A549 (cell line): ENCODE measurements around the gene NRXN3. TPM values are rescaled to one million over a fixed set of nuclear protein-coding genes. Genes with fewer than 3 reads are reported as not detected.

Experiments used
- ATAC-seq, 2 experiments: fragments of 200-7000 bp in 1 of 2; fragments of >200 bp in 1 of 2; cut with Nextera tagmentation in 1 of 2; cut with Tn5 transposase in 1 of 2; 3 replicates each; pipeline versions ENCODE4 v1.8.0 to v1.9.1; 2018 to 2020; ENCODE audit warnings: mild to moderate bottlenecking in 1 of 2, moderate library complexity in 1 of 2
- CTCF ChIA-PET: fragments of 300-600 bp; sonication (Branson Sonifier 250); formaldehyde crosslinking; extraction: SDS; loops from one replicate; lab custom pipeline; 2021; ENCODE audit warnings: antibody characterized with exemption, inconsistent platforms; lab: Yijun Ruan, JAX
- POLR2A ChIA-PET: fragments of 350-600 bp; formaldehyde crosslinking; extraction: SDS; loops from one replicate; lab custom pipeline; 2021; ENCODE audit warnings: antibody characterized with exemption, inconsistent platforms; lab: Yijun Ruan, JAX
- DNase-seq, 2 experiments: peaks; one replicate each; pipeline versions ENCODE4 v3.0.0 to v3.0.0-alpha.2; 2011 to 2016; ENCODE audit warnings: low read depth in 1 of 2, low spot score in 1 of 2
- FAIRE-seq: peaks from 2 replicates; lab custom pipeline; 2011; peaks lifted over from hg19 to GRCh38; lab: Jason Lieb, UNC
- H3K27ac ChIP-seq, 2 experiments: fragments of >200 bp; sonication (Bioruptor Twin); formaldehyde crosslinking; 3 replicates each; pipeline ENCODE4 v1.5.1; 2016 to 2017
- H3K4me1 ChIP-seq: fragments of >200 bp; sonication (Bioruptor Twin); formaldehyde crosslinking; 3 replicates; pipeline ENCODE4 v1.6.1; 2016
- H3K4me2 ChIP-seq: fragments of >200 bp; sonication (Bioruptor Twin); formaldehyde crosslinking; 3 replicates; pipeline ENCODE4 v1.6.1; 2016
- H3K4me3 ChIP-seq: fragments of >200 bp; sonication (Bioruptor Twin); formaldehyde crosslinking; 3 replicates; pipeline ENCODE4 v1.5.1; 2016
- H3K9me3 ChIP-seq: fragments of >200 bp; sonication (Bioruptor Twin); formaldehyde crosslinking; 3 replicates; pipeline ENCODE4 v1.6.1; 2016
- BHLHE40 ChIP-seq: IDR thresholded peaks from 2 replicates; pipeline ENCODE4 v1.6.1; 2012; ENCODE audit warnings: low read depth, low read length, inconsistent platforms
- CEBPB ChIP-seq, 2 experiments: fragments of >200 bp in 1 of 2; sonication (Bioruptor Twin) in 1 of 2; formaldehyde crosslinking in 1 of 2; IDR thresholded peaks; 2 replicates each; pipeline ENCODE4 v1.6.1; 2012 to 2016
- CHD2 ChIP-seq: fragments of 150-350 bp; IDR thresholded peaks from 2 replicates; pipeline ENCODE4 v1.6.1; 2014; ENCODE audit warnings: low read length; ENCODE audit not compliant: partially characterized antibody
- CTCF ChIP-seq: fragments of >200 bp; sonication (Bioruptor Twin); formaldehyde crosslinking; IDR thresholded peaks from 3 replicates; pipeline ENCODE4 v1.5.1; 2016
- EHMT2 ChIP-seq: fragments of 200-600 bp; sonication (generic); IDR thresholded peaks from 2 replicates; pipeline ENCODE4 v1.6.1; 2016; ENCODE audit warnings: antibody characterized with exemption, low read depth, mild to moderate bottlenecking, moderate library complexity
- ELK1 ChIP-seq: fragments of 150-350 bp; IDR thresholded peaks from 2 replicates; pipeline ENCODE4 v1.6.1; 2014; ENCODE audit warnings: low read depth, mild to moderate bottlenecking, low read length
- FOSB ChIP-seq: fragments of 250-450 bp; sonication (Bioruptor Pico); IDR thresholded peaks from 2 replicates; pipeline ENCODE4 v1.5.0; 2020; ENCODE audit warnings: mild to moderate bottlenecking, moderate library complexity
- FOSL2 ChIP-seq, 2 experiments: fragments of 450-650 bp in 1 of 2; fragments of >200 bp in 1 of 2; sonication (Bioruptor Twin) in 1 of 2; formaldehyde crosslinking; IDR thresholded peaks; 2 replicates each; pipeline versions ENCODE4 v1.5.0 to v1.6.1; 2016 to 2020; ENCODE audit warnings: mild to moderate bottlenecking in 1 of 2, moderate library complexity in 1 of 2
- GATA3 ChIP-seq: IDR thresholded peaks from 2 replicates; pipeline ENCODE4 v1.6.1; 2012; ENCODE audit warnings: borderline replicate concordance
- HDAC2 ChIP-seq: fragments of 200-600 bp; sonication (generic); IDR thresholded peaks from 2 replicates; pipeline ENCODE4 v1.6.1; 2016
- HEYL ChIP-seq: fragments of 250-450 bp; sonication (Bioruptor Pico); IDR thresholded peaks from 2 replicates; pipeline ENCODE4 v1.8.0; 2021; ENCODE audit warnings: mild to moderate bottlenecking, moderate library complexity
- HOXA7 ChIP-seq: fragments of 250-450 bp; sonication (Bioruptor Pico); IDR thresholded peaks from 2 replicates; pipeline ENCODE4 v1.5.0; 2020; ENCODE audit warnings: mild to moderate bottlenecking, moderate library complexity
- HOXB13 ChIP-seq: fragments of 250-450 bp; sonication (Bioruptor Pico); IDR thresholded peaks from 2 replicates; pipeline ENCODE4 v1.5.0; 2020; ENCODE audit warnings: low read depth, mild to moderate bottlenecking, moderate library complexity
- KDM1A ChIP-seq: fragments of 200-600 bp; sonication (generic); IDR thresholded peaks from 2 replicates; pipeline ENCODE4 v1.6.1; 2016; ENCODE audit warnings: low read depth, mild to moderate bottlenecking
- MAFK ChIP-seq: fragments of 450-650 bp; IDR thresholded peaks from 2 replicates; pipeline ENCODE4 v1.6.1; 2014; ENCODE audit not compliant: partially characterized antibody
- MAX ChIP-seq: IDR thresholded peaks from 2 replicates; pipeline ENCODE4 v1.6.1; 2012
- NFE2L2 ChIP-seq: fragments of 150-350 bp; conservative IDR thresholded peaks from 2 replicates; pipeline ENCODE4 v1.6.1; 2014; ENCODE audit warnings: low read length
- NR3C1 ChIP-seq: fragments of >200 bp; sonication (Bioruptor Twin); formaldehyde crosslinking; IDR thresholded peaks from 3 replicates; pipeline ENCODE4 v1.6.1; 2017
- PBX3 ChIP-seq: IDR thresholded peaks from 2 replicates; pipeline ENCODE4 v1.6.1; 2012
- POLR2A ChIP-seq: IDR thresholded peaks from 2 replicates; pipeline ENCODE4 v1.6.1; 2012; ENCODE audit warnings: mild to moderate bottlenecking, low read length
- POLR2AphosphoS2 ChIP-seq: conservative IDR thresholded peaks from 2 replicates; pipeline ENCODE4 v1.6.1; 2012; ENCODE audit warnings: low read length, improper control_type of control experiment, inconsistent platforms
- RAD21 ChIP-seq, 2 experiments: fragments of >200 bp in 1 of 2; sonication (Bioruptor Twin) in 1 of 2; formaldehyde crosslinking in 1 of 2; IDR thresholded peaks in 1 of 2; conservative IDR thresholded peaks in 1 of 2; 2 replicates in 1 of 2; 3 replicates in 1 of 2; pipeline ENCODE4 v1.6.1; 2012 to 2018; ENCODE audit warnings: inconsistent platforms in 1 of 2
- REST ChIP-seq: fragments of 200-600 bp; sonication (generic); IDR thresholded peaks from 2 replicates; pipeline ENCODE4 v1.6.1; 2016; ENCODE audit warnings: antibody characterized with exemption, mild to moderate bottlenecking, moderate library complexity
- RFX5 ChIP-seq: fragments of 450-650 bp; IDR thresholded peaks from 2 replicates; pipeline ENCODE4 v1.7.1; 2014; ENCODE audit warnings: antibody characterized with exemption, mild to moderate bottlenecking, moderate library complexity
- RNF2 ChIP-seq: fragments of 200-600 bp; sonication (generic); IDR thresholded peaks from 2 replicates; pipeline ENCODE4 v1.6.1; 2016; ENCODE audit warnings: low read depth, mild to moderate bottlenecking, antibody characterized with exemption, moderate library complexity, borderline replicate concordance
- SMC3 ChIP-seq: fragments of >200 bp; sonication (Bioruptor Twin); formaldehyde crosslinking; IDR thresholded peaks from 3 replicates; pipeline ENCODE4 v1.6.1; 2018; ENCODE audit warnings: inconsistent platforms
- TFCP2L1 ChIP-seq: fragments of 250-450 bp; sonication (Bioruptor Pico); IDR thresholded peaks from 2 replicates; pipeline ENCODE4 v1.5.0; 2021; ENCODE audit warnings: mild to moderate bottlenecking
- ZC3H11A ChIP-seq: fragments of 450-650 bp; IDR thresholded peaks from 2 replicates; pipeline ENCODE4 v1.6.1; 2014; ENCODE audit warnings: antibody characterized with exemption, mild to moderate bottlenecking
- ZFP36 ChIP-seq: fragments of 450-650 bp; IDR thresholded peaks from 2 replicates; pipeline ENCODE4 v1.6.1; 2014; ENCODE audit warnings: borderline replicate concordance; ENCODE audit not compliant: partially characterized antibody
- ZNF302 ChIP-seq: fragments of 250-450 bp; sonication (Bioruptor Pico); IDR thresholded peaks from 2 replicates; pipeline ENCODE4 v1.9.0; 2021; ENCODE audit warnings: inconsistent platforms, mild to moderate bottlenecking, moderate library complexity
- WGBS: methylation state at CpG from one replicate; pipeline ENCODE4 v1.1.6; 2017; ENCODE audit errors: missing lambda C conversion rate; 5-methylcytosine and 5-hydroxymethylcytosine counted together
- polyA plus RNA-seq, 4 experiments: library from polyadenylated mRNA; depleted of rRNA in 3 of 4; stranded (reverse); fragments of >200 nt; fragmentation: RNase III in 1 of 4; extraction: RNeasy Plus Mini Kit Qiagen cat#74134 plus additional on column Dnase treatment in 1 of 4; gene quantifications; 2 replicates in 3 of 4; 3 replicates in 1 of 4; pipeline ENCODE4 v1.2.3, GENCODE V29; 2011 to 2017

Gene NRXN3
- polyA plus RNA-seq, 2 of the 4 experiments (the other 2 are of a cell fraction), result 0.62 to 2.3 TPM

GRCh38 chr14:78618368-78618767 lies 448.2 kb downstream of the NRXN3 start:
- Histone ChIP-seq H3K9me3 (no peaks in the 10 kb centered on the region), H3K4me2 (no peak overlapping the region), H3K27ac (no peak overlapping the region), H3K4me1 (no peaks in the 10 kb centered on the region), H3K4me3 (no peak overlapping the region)
- CTCF ChIA-PET, result no interaction called here
- POLR2A ChIA-PET, result no interaction called here
- TF ChIP-seq ZC3H11A (no peak), REST (no peak), CTCF (no peak), RAD21 (conservative IDR thresholded peaks at IDR 0.05 in 1 of 2, IDR thresholded peaks at IDR 0.05 in 1 of 2) (no peak), RFX5 (no peak), PBX3 (no peak), EHMT2 (no peak), HOXB13 (CRISPR knock-in tag) (no peak), POLR2AphosphoS2 (no peak), TFCP2L1 (CRISPR knock-in tag) (no peak), HOXA7 (no peak), GATA3 (no peak), BHLHE40 (no peak), CHD2 (no peak), KDM1A (no peak), NFE2L2 (no peak), SMC3 (no peak)
- ATAC-seq, result no peak
- 45% methylated on average over 6 of the region's 6 CpGs for WGBS
- no peak for DNase-seq
- no peak for FAIRE-seq

- H3K4me2 ChIP-seq, result no peak overlapping the region
- POLR2A ChIA-PET, result no interaction called here
- no peak overlapping the region for H3K4me3 ChIP-seq
- H3K9me3 ChIP-seq, result no peaks in the 10 kb centered on the region
- no peak overlapping the region for H3K27ac ChIP-seq
- FAIRE-seq, result no peak
- TF ChIP-seq ELK1 (no peak), EHMT2 (no peak), GATA3 (no peak), POLR2AphosphoS2 (no peak), CEBPB (IDR thresholded peaks at IDR 0.05) (no peak), ZFP36 (no peak), RAD21 (conservative IDR thresholded peaks at IDR 0.05 in 1 of 2, IDR thresholded peaks at IDR 0.05 in 1 of 2) (no peak), HDAC2 (no peak), FOSL2 (IDR thresholded peaks at IDR 0.05) (no peak), FOSL2 (CRISPR knock-in tag; IDR thresholded peaks at IDR 0.05) (no peak), NR3C1 (no peak), CHD2 (no peak), MAFK (no peak), POLR2A (no peak), HEYL (CRISPR knock-in tag) (no peak), ZNF302 (CRISPR knock-in tag) (no peak), RNF2 (no peak), ZC3H11A (no peak), MAX (no peak), FOSB (CRISPR knock-in tag) (no peak)
- CTCF ChIA-PET, result no interaction called here
- no peak for DNase-seq
- ATAC-seq, result no peak
- H3K4me1 ChIP-seq, result no peaks in the 10 kb centered on the region
These were observed 456.9 kb downstream of the NRXN3 start for GRCh38 chr14:78627114-78627513.
